DND-41 (cell line): ENCODE results near the gene GRIPAP1.
A peak's percentile ranks its signal among the peaks of the same experiment; 100 is the strongest.

Source experiments
- CTCF ChIP-seq: IDR thresholded peaks from 2 replicates; pipeline ENCODE4 v1.5.1; 2012; ENCODE audit warnings: borderline replicate concordance, low read length, moderate library complexity, mild to moderate bottlenecking; ENCODE audit not compliant: poor library complexity, severe bottlenecking; ENCODE audit errors: extremely low read depth
- EZH2 ChIP-seq: IDR thresholded peaks from 3 replicates; pipeline ENCODE4 v1.6.1; 2012; ENCODE audit warnings: borderline replicate concordance, low read depth, mild to moderate bottlenecking, moderate library complexity, low read length, inconsistent platforms; ENCODE audit not compliant: severe bottlenecking

DNA sequence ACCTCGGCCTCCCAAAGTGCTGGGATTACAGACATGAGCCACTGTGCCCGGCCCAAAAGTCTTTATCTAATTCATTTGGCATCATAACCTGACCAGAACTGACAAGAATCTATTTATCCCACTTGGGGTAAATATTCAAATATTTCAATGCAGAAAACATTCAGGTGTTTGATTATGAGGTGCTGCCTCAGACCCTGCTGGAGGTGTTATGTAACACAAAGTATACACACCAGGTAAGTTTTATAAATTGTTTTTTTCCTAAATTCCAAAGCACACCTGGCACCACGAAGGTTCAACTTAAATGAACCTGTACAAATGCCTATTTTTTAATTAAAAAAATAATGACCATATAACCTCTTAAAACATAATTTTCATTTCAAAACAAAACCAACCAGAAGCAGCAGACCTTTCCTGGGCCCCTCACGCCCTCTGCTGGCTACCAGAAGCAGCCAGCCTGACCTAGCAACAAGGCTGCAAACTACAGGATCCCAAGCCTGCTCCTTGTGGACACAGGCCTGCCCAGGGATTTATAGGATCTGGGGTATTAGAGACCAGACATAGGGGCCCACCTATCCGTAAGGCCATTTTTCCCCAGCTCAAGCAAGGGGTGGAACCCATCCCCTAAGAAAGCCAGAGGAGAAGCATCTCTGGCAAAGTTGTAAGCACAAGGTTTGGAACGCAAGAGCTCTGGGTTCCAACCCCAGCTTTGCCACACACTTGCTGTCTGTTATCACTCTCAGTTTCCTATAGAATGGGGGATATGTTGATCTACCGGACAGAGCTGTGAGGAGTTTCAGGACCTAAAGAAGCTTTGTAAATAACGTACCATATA is 56.3 kb downstream of the GRIPAP1 start:
- TF ChIP-seq CTCF (peak; percentile 74), EZH2 (no peak)
